Tibial nerve (tissue), 4 donors: ENCODE data around the gene ASTN1. TPM values are rescaled to one million over a fixed set of nuclear protein-coding genes. Genes with fewer than 3 reads are reported as not detected.

ENCODE experiments used
- DNase-seq, 2 donors: peaks; one replicate each; pipeline ENCODE4 v3.0.0-alpha.2; 2019; ENCODE audit warnings: low spot score in 2 of 2
- H3K27ac ChIP-seq, 4 donors: fragments of 200-600 bp; sonication (generic) in 3 of 4; one replicate each; pipeline ENCODE4 v1.5.1; 2017 to 2019; ENCODE audit warnings: mild to moderate bottlenecking in 1 of 4
- H3K27me3 ChIP-seq, 2 donors: fragments of 200-600 bp; sonication (generic) in 1 of 2; one replicate each; pipeline versions ENCODE4 v1.5.1 to v1.6.0; 2017 to 2019
- H3K36me3 ChIP-seq, 3 donors: fragments of 200-600 bp; sonication (generic); one replicate each; pipeline ENCODE4 v1.5.1; 2018 to 2019
- H3K4me1 ChIP-seq, 4 donors: fragments of 200-600 bp; sonication (generic) in 3 of 4; one replicate each; pipeline ENCODE4 v1.5.1; 2017 to 2019
- H3K4me3 ChIP-seq, 4 donors: fragments of 200-600 bp; sonication (generic) in 3 of 4; one replicate each; pipeline ENCODE4 v1.5.1; 2017 to 2019; ENCODE audit warnings: mild to moderate bottlenecking in 1 of 4, moderate library complexity in 1 of 4
- H3K9me3 ChIP-seq, 4 donors: fragments of 200-600 bp; sonication (generic) in 3 of 4; one replicate each; pipeline ENCODE4 v1.5.1; 2017 to 2019
- EP300 ChIP-seq, 2 donors: sonication (generic); formaldehyde crosslinking; IDR thresholded peaks; one replicate each; pipeline ENCODE4 v1.6.1; 2017; ENCODE audit warnings: antibody characterized with exemption in 2 of 2, mild to moderate bottlenecking in 1 of 2
- POLR2A ChIP-seq, 2 donors: fragments of 450-650 bp; IDR thresholded peaks; one replicate each; pipeline ENCODE4 v1.6.1; 2017; ENCODE audit warnings: antibody characterized with exemption in 2 of 2, mild to moderate bottlenecking in 2 of 2, moderate library complexity in 2 of 2
- WGBS, 2 donors: methylation state at CpG; one replicate each; pipeline ENCODE4 v1.1.5; 2018; 5-methylcytosine and 5-hydroxymethylcytosine counted together
- total RNA-seq, 4 donors: library from RNA; depleted of rRNA; stranded (reverse); fragments of >200 nt; gene quantifications; one replicate each; pipeline ENCODE4 v1.1.0, GENCODE V29; 2016
- TF ChIP-seq, protein P1 (sequence below), 5 experiments: fragments of 200-600 bp in 3 of 5; fragments of 450-650 bp in 2 of 5; sonication (generic) in 3 of 5; IDR thresholded peaks; one replicate each; pipeline ENCODE4 v1.5.1; 2016 to 2019; ENCODE audit warnings: antibody characterized with exemption in 5 of 5, mild to moderate bottlenecking in 3 of 5, moderate library complexity in 2 of 5

ASTN1 gene
- total RNA-seq, 4 donors from 2014 or later: 0.30 to 0.63 TPM; not detected in 2

DNA sequence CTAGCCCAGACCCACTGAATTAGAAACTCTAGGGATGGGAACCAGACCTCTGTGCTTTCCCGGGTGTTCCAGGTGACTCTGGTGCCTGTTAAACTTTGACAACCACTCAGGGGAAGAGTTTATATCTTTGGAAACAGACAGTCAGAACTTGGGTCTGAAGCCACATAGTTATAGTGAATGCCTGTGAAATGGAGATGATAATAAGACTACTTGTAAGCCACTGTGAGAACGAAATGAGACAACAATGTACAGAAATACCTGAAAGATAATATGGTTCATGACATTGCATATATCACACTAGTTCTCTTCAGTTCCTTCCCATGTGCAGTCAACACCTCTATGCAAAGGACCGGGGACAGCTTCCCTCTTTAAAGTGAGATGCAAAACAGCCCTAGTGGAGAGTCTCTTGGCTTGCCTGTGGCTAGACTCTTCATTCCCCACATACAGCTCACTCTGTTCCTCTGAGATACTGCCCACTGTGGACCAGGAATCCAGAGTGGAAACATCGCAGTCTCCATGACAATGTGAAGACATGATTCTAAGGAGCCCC lies 287.5 kb downstream of the ASTN1 start:
- H3K4me1 ChIP-seq: no peaks in the 10 kb centered on the region
- 85 to 87% methylated on average over 4 of the region's 4 CpGs for WGBS, 2 donors
- no peak for DNase-seq
- TF ChIP-seq EP300 (IDR thresholded peaks at IDR 0.05) (no peak), POLR2A (IDR thresholded peaks at IDR 0.05) (no peak)
- TF ChIP-seq, protein P1, sequence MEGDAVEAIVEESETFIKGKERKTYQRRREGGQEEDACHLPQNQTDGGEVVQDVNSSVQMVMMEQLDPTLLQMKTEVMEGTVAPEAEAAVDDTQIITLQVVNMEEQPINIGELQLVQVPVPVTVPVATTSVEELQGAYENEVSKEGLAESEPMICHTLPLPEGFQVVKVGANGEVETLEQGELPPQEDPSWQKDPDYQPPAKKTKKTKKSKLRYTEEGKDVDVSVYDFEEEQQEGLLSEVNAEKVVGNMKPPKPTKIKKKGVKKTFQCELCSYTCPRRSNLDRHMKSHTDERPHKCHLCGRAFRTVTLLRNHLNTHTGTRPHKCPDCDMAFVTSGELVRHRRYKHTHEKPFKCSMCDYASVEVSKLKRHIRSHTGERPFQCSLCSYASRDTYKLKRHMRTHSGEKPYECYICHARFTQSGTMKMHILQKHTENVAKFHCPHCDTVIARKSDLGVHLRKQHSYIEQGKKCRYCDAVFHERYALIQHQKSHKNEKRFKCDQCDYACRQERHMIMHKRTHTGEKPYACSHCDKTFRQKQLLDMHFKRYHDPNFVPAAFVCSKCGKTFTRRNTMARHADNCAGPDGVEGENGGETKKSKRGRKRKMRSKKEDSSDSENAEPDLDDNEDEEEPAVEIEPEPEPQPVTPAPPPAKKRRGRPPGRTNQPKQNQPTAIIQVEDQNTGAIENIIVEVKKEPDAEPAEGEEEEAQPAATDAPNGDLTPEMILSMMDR (IDR thresholded peaks at IDR 0.05): no peak
- H3K4me3 ChIP-seq: no peak overlapping the region
- H3K9me3 ChIP-seq: no peaks in the 10 kb centered on the region
- no peaks in the 10 kb centered on the region for H3K27me3 ChIP-seq
- no peak overlapping the region for H3K27ac ChIP-seq
- H3K36me3 ChIP-seq: no peaks in the 10 kb centered on the region

DNA sequence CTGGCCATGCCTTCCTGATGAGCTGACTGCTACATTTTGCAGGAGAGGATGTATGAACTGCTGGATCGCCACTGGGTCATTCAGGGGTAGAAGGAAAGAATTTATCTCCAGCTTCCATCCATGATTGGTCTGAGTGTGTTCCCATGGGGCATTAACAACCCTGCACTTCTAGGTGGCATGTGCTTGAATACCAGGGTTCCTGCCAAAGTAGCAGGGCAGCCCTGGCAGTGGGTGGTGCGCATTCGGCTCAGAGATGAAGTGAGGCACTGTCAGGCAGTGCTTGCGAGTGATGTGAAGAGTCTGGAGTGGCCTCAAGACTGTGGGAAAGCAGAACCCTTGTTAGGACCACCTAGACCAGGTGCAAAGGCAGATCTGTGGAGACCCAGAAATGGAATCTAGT lies 294.9 kb downstream of the ASTN1 start:
- Histone ChIP-seq H3K4me3 (no peak overlapping the region), H3K4me1 (no peaks in the 10 kb centered on the region), H3K36me3 (no peaks in the 10 kb centered on the region), H3K27me3 (no peaks in the 10 kb centered on the region), H3K27ac (no peak overlapping the region), H3K9me3 (no peaks in the 10 kb centered on the region)
- TF ChIP-seq EP300 (IDR thresholded peaks at IDR 0.05) (no peak), POLR2A (IDR thresholded peaks at IDR 0.05) (no peak)
- TF ChIP-seq, protein P1 (IDR thresholded peaks at IDR 0.05): no peak
- DNase-seq: no peak
- WGBS, 2 donors: 87 to 90% methylated on average over 4 of the region's 4 CpGs

DNA sequence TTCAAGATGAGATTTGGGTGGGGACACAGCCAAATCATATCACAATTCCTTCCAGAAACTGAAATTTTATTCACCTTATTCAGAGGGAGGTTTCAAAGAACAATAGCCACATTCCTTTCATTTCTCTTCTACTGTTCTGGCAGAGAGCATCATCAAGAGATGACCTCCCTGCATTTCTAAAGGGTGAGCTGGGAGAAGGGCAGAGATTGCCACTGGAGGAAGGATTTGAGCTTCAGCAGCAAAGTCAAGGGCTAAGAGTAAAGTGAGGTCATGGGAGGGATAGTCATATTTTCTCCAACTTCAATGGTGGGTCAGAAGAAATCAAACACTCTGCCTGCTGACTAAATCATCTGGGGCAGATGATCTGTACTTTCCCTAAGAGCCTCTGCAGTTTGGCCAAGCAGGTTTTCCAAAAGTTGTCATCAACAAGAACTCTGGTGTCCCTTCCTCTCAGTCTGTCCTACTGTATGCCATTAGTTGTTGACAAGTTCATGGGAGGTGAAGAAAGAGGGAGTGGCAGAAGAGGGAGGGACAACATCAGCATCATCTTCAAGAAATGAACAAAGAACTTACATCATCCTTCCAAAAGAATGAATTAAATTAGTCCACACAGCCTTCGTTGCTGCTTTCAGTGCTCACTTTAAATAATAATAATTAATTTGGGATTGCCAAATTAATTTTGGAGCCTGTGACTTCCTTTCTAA lies 298.3 kb downstream of the ASTN1 start:
- Histone ChIP-seq H3K9me3 (no peaks in the 10 kb centered on the region), H3K27ac (no peak overlapping the region), H3K4me1 (no peaks in the 10 kb centered on the region), H3K4me3 (no peak overlapping the region), H3K36me3 (no peaks in the 10 kb centered on the region), H3K27me3 (no peaks in the 10 kb centered on the region)
- no peak for DNase-seq
- TF ChIP-seq, protein P1 (IDR thresholded peaks at IDR 0.05): no peak
- TF ChIP-seq POLR2A (IDR thresholded peaks at IDR 0.05) (no peak), EP300 (IDR thresholded peaks at IDR 0.05) (no peak)
- 67 to 68% methylated on average over 1 of the region's 1 CpG for WGBS, 2 donors

DNA sequence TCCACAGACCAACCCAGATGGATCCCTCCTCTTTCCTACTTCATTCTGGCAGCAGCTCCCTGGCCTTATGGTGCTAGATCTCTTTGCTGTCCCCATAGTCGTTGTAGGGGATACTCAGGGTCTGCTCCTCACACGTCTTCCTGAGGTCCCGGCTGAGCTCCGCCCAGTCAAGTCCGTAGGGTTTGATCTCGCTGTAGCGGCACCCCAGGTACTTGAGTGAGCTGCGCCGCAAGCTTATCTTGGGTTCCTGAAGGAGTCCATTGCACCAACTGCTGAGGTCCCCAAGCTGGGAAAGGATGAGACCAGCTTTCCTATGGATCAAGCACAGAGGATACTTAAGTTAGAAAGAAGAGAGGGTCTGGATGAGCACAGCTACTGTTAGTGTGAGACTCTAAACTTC lies 300.3 kb downstream of the ASTN1 start:
- Histone ChIP-seq H3K9me3 (no peaks in the 10 kb centered on the region), H3K27ac (no peak overlapping the region), H3K4me1 (no peaks in the 10 kb centered on the region), H3K27me3 (no peaks in the 10 kb centered on the region), H3K4me3 (no peak overlapping the region), H3K36me3 (no peaks in the 10 kb centered on the region)
- DNase-seq: no peak
- TF ChIP-seq EP300 (IDR thresholded peaks at IDR 0.05) (no peak), POLR2A (IDR thresholded peaks at IDR 0.05) (no peak)
- TF ChIP-seq, protein P1 (IDR thresholded peaks at IDR 0.05): no peak
- WGBS, 2 donors: 90 to 92% methylated on average over 9 of the region's 9 CpGs

DNA sequence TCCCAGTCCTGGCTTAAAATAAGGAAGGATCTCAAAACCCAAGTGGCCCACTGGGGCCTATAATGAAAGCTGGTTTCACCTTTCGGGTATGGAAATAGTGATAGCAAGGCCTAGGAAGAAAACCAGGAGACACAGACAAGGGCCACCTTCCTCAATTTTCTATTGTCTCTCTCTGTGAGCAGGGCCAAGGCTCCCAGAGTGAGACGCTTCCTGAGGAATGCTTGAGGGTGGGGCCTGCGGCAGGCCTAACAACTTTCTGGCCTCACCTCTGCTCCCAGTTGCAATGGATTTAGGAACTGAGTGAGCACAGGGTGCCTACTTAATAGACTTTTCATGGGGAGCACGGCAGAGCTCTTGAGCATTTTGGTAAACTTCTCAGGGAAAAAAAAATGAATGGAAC lies 300.9 kb downstream of the ASTN1 start:
- TF ChIP-seq, protein P1 (IDR thresholded peaks at IDR 0.05): no peak
- TF ChIP-seq EP300 (IDR thresholded peaks at IDR 0.05) (no peak), POLR2A (IDR thresholded peaks at IDR 0.05) (no peak)
- Histone ChIP-seq H3K27ac (no peak overlapping the region), H3K27me3 (no peaks in the 10 kb centered on the region), H3K4me3 (no peak overlapping the region), H3K9me3 (no peaks in the 10 kb centered on the region), H3K36me3 (no peaks in the 10 kb centered on the region), H3K4me1 (no peaks in the 10 kb centered on the region)
- 75 to 78% methylated on average over 4 of the region's 4 CpGs for WGBS, 2 donors
- DNase-seq: no peak
